Tibial nerve (tissue), 4 donors: Measurements from ENCODE around the gene STARD10.

Experiments
- CTCF ChIP-seq, 5 experiments: fragments of 200-600 bp in 3 of 5; fragments of 450-650 bp in 2 of 5; sonication (generic) in 3 of 5; IDR thresholded peaks; one replicate each; pipeline ENCODE4 v1.5.1; 2016 to 2019; ENCODE audit warnings: antibody characterized with exemption in 5 of 5, mild to moderate bottlenecking in 3 of 5, moderate library complexity in 2 of 5
- EP300 ChIP-seq, 2 donors: sonication (generic); formaldehyde crosslinking; IDR thresholded peaks; one replicate each; pipeline ENCODE4 v1.6.1; 2017; ENCODE audit warnings: antibody characterized with exemption in 2 of 2, mild to moderate bottlenecking in 1 of 2
- POLR2A ChIP-seq, 2 donors: fragments of 450-650 bp; IDR thresholded peaks; one replicate each; pipeline ENCODE4 v1.6.1; 2017; ENCODE audit warnings: antibody characterized with exemption in 2 of 2, mild to moderate bottlenecking in 2 of 2, moderate library complexity in 2 of 2

- TF ChIP-seq POLR2A (IDR thresholded peaks at IDR 0.05) (peak in 1 of 2 donors; percentile 34), CTCF (IDR thresholded peaks at IDR 0.05) (peak in 1 of 5 experiments; percentile 9), EP300 (IDR thresholded peaks at IDR 0.05) (peak in 1 of 2 donors; percentile 44)
Observed at GRCh38 chr11:72752088-72752914, 41.5 kb downstream of the STARD10 start, which contains the start of gene ARAP1.
